ENCODE results near the gene ZNF48.

DNA sequence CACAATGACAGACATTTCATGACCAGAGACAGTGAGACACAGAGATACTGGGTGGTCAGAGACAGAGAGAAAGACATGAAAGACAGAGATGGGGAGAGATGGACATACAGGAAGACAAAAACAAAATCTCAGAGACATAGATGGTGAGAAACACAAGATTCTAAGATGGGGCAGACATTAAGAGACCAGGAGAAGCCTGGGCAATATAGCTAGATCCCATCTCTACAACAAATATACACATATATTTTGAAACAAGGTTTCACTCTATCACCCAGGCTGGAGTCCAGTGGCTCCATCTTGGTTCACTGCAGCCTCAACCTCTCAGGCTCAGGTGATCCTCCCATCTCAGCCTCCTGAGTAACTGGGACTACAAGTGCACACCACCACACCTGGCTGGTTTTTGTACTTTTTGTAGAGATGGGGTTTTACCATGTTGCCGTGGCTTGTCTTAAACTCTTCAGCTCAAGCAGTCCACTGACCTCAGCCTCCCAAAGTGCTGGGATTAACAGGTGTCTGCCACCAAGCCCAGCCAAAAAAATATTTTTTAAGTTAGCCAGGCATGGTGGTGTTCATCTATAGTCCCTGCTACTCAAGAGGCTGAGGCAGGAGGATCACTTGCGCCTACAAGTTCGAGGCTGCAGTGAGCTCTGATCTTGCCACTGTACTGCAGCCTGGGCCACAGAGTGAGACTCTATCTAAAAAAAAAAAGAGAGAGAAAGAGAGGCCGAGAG is 15.0 kb upstream of the ZNF48 start:
- no peak for TF ChIP-seq POLR2A (IDR thresholded peaks at IDR 0.05)
- TF ChIP-seq, protein P1, sequence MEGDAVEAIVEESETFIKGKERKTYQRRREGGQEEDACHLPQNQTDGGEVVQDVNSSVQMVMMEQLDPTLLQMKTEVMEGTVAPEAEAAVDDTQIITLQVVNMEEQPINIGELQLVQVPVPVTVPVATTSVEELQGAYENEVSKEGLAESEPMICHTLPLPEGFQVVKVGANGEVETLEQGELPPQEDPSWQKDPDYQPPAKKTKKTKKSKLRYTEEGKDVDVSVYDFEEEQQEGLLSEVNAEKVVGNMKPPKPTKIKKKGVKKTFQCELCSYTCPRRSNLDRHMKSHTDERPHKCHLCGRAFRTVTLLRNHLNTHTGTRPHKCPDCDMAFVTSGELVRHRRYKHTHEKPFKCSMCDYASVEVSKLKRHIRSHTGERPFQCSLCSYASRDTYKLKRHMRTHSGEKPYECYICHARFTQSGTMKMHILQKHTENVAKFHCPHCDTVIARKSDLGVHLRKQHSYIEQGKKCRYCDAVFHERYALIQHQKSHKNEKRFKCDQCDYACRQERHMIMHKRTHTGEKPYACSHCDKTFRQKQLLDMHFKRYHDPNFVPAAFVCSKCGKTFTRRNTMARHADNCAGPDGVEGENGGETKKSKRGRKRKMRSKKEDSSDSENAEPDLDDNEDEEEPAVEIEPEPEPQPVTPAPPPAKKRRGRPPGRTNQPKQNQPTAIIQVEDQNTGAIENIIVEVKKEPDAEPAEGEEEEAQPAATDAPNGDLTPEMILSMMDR (IDR thresholded peaks at IDR 0.05) = no peak
- TF ChIP-seq EP300 (IDR thresholded peaks at IDR 0.05) = no peak
